Stimulated activated CD4-positive, alpha-beta T cell treated with anti-CD3 and anti-CD28 coated beads, TNF-alpha, amount 100 ng/mL, for 48 hours (primary cell): ENCODE data around the gene FLACC1.
"Not testable (repeated sequence)": the region's sequence is repeated elsewhere in the genome, so short reads cannot be mapped to it uniquely, and the experiment has no call there.

Source experiments
- DNase-seq, 3 donors: peaks; one replicate each; pipeline ENCODE4 v3.0.0-alpha.2; 2020; ENCODE audit warnings: low read depth in 3 of 3

Gene FLACC1

GRCh38 chr2:201357221-201357620 is at the start of gene FLACC1:
Gene FLACC1 (minus strand): TSS chr2:201357345. CDS start chr2:201351404, 5,941 bp downstream.
- DNase-seq = no peak

GRCh38 chr2:201406077-201406662 is 49.0 kb upstream of the FLACC1 start:
- DNase-seq = no peak

GRCh38 chr2:201404699-201405280 is 47.6 kb upstream of the FLACC1 start:
- DNase-seq = no peak

GRCh38 chr2:201403880-201404279 is 46.7 kb upstream of the FLACC1 start:
- DNase-seq = no peak

- DNase-seq = no peak
Measured at GRCh38 chr2:201402651-201403562, 45.8 kb upstream of the FLACC1 start.

GRCh38 chr2:201401815-201402214 is 44.7 kb upstream of the FLACC1 start:
- no peak for DNase-seq

- no peak for DNase-seq
Measured at GRCh38 chr2:201396595-201396994, 39.5 kb upstream of the FLACC1 start.

- DNase-seq = no peak
Measured at GRCh38 chr2:201383136-201383535, 26.0 kb upstream of the FLACC1 start.

GRCh38 chr2:201378496-201379397 is 21.6 kb upstream of the FLACC1 start:
- DNase-seq = no peak

GRCh38 chr2:201377218-201377617 is 20.1 kb upstream of the FLACC1 start:
- DNase-seq = no peak

- no peak for DNase-seq
Measured at GRCh38 chr2:201369775-201370174, 12.6 kb upstream of the FLACC1 start.

- DNase-seq = not testable (repeated sequence)
Measured at GRCh38 chr2:201369318-201369717, 12.2 kb upstream of the FLACC1 start.

GRCh38 chr2:201366146-201366545 is 9.0 kb upstream of the FLACC1 start:
- no peak for DNase-seq

GRCh38 chr2:201363857-201364560 is 6.9 kb upstream of the FLACC1 start:
- DNase-seq = no peak

GRCh38 chr2:201362396-201362795 is 5.3 kb upstream of the FLACC1 start:
- DNase-seq = no peak

GRCh38 chr2:201361078-201361733 is 4.1 kb upstream of the FLACC1 start:
- no peak for DNase-seq

GRCh38 chr2:201360256-201360655 is 3.1 kb upstream of the FLACC1 start:
- no peak for DNase-seq

- DNase-seq = peak in 2 of 3 donors; percentile 20 to 37
Measured at GRCh38 chr2:201358684-201359083, 1.5 kb upstream of the FLACC1 start.

GRCh38 chr2:201353116-201353515 is 4.0 kb downstream of the FLACC1 start:
- DNase-seq = no peak

GRCh38 chr2:201350879-201351278 is 6.3 kb downstream of the FLACC1 start:
- DNase-seq = no peak

- no peak for DNase-seq
Measured at GRCh38 chr2:201349601-201350000, 7.5 kb downstream of the FLACC1 start.
